K562 (cell line): ENCODE data around the gene CHD8. TPM values are rescaled to one million over a fixed set of nuclear protein-coding genes. Genes with fewer than 3 reads are reported as not detected.

Experiments
- ATF3 ChIP-seq, 2 experiments: fragments of 450-650 bp in 1 of 2; sonication (generic) in 1 of 2; formaldehyde crosslinking in 1 of 2; IDR thresholded peaks in 1 of 2; conservative IDR thresholded peaks in 1 of 2; 2 replicates each; pipeline versions ENCODE4 v1.6.1 to v1.8.1; 2016 to 2023; ENCODE audit warnings: mild to moderate bottlenecking in 2 of 2, moderate library complexity in 2 of 2, inconsistent platforms in 1 of 2, missing genetic modification reagents in 1 of 2
- CHCHD3 ChIP-seq: fragments of 250-450 bp; sonication (Bioruptor Pico); IDR thresholded peaks from 2 replicates; pipeline ENCODE4 v2.1.2; 2022; ENCODE audit warnings: mild to moderate bottlenecking
- HINFP ChIP-seq: fragments of 450-650 bp; conservative IDR thresholded peaks from 2 replicates; pipeline ENCODE4 v1.6.1; 2016; ENCODE audit warnings: missing genetic modification characterization, low read depth, mild to moderate bottlenecking, control low read depth, missing compliant biosample characterization
- HSF4 ChIP-seq: fragments of 250-450 bp; sonication (Bioruptor Pico); IDR thresholded peaks from 2 replicates; pipeline ENCODE4 v2.1.2; 2022; ENCODE audit warnings: mild to moderate bottlenecking, moderate library complexity, borderline replicate concordance
- KHSRP ChIP-seq: fragments of 450-650 bp; IDR thresholded peaks from 2 replicates; pipeline ENCODE4 v1.6.1; 2017
- KLF6 ChIP-seq: fragments of 250-450 bp; sonication (Bioruptor Pico); IDR thresholded peaks from 2 replicates; pipeline ENCODE4 v1.4.0; 2020; ENCODE audit warnings: mild to moderate bottlenecking, moderate library complexity, borderline replicate concordance
- MCM3 ChIP-seq: fragments of 450-650 bp; IDR thresholded peaks from 2 replicates; pipeline ENCODE4 v1.6.1; 2016
- PKNOX1 ChIP-seq: fragments of 450-650 bp; IDR thresholded peaks from 2 replicates; pipeline ENCODE4 v1.6.1; 2016
- RREB1 ChIP-seq: fragments of 250-450 bp; sonication (Bioruptor Pico); IDR thresholded peaks from 2 replicates; pipeline ENCODE4 v1.4.0; 2020
- SP1 ChIP-seq: sonication (generic); formaldehyde crosslinking; IDR thresholded peaks from 2 replicates; pipeline ENCODE4 v1.8.1; 2022; ENCODE audit warnings: mild to moderate bottlenecking, missing genetic modification reagents
- ZMIZ1 ChIP-seq, 2 experiments: fragments of 150-350 bp in 1 of 2; IDR thresholded peaks; 2 replicates each; pipeline ENCODE4 v1.6.1; 2012 to 2016; ENCODE audit warnings: low read depth in 2 of 2, low read length in 2 of 2, mild to moderate bottlenecking in 1 of 2, moderate library complexity in 1 of 2
- ZNF561 ChIP-seq: fragments of 450-650 bp; formaldehyde crosslinking; conservative IDR thresholded peaks from 2 replicates; pipeline ENCODE4 v1.4.0; 2020; ENCODE audit warnings: mild to moderate bottlenecking, moderate library complexity
- ZNF695 ChIP-seq: fragments of 450-650 bp; formaldehyde crosslinking; IDR thresholded peaks from 2 replicates; pipeline ENCODE4 v1.4.0; 2020; ENCODE audit warnings: mild to moderate bottlenecking, moderate library complexity
- ZNF785 ChIP-seq: fragments of 250-450 bp; sonication (Bioruptor Pico); IDR thresholded peaks from 2 replicates; pipeline ENCODE4 v1.4.0; 2020; ENCODE audit warnings: mild to moderate bottlenecking
- polyA plus RNA-seq, 8 experiments: library from polyadenylated mRNA; depleted of rRNA in 4 of 8; stranded (reverse) in 5 of 8; unstranded in 3 of 8; fragments of >200 nt; fragmentation: Nextera tagmentation in 2 of 8; fragmentation: Illumina TruSeq in 1 of 8; extraction: Ambion mirVana in 2 of 8; extraction: Trizol in 1 of 8; gene quantifications; 2 replicates each; pipeline versions ENCODE4 v1.2.1 to v1.2.3, GENCODE V29; 2011 to 2014; ENCODE audit warnings: inconsistent platforms in 1 of 8, missing spikeins in 1 of 8
- total RNA-seq, 7 experiments: library from RNA; depleted of rRNA in 6 of 7; stranded (reverse); fragments of >200 nt in 6 of 7; fragmentation: Illumina TruSeq in 2 of 7; extraction: Trizol in 2 of 7; gene quantifications; 2 replicates each; pipeline versions ENCODE4 v1.2.1 to v1.2.3, GENCODE V29; 2011 to 2021; ENCODE audit warnings: low replicate concordance in 1 of 7

Gene CHD8
- total and polyA plus RNA-seq, 9 of the 15 experiments (the other 6 are each of a cell fraction or from before 2014, with no cell fraction given) = 11.1 to 51.2 (median 32.8) TPM

- no peak for TF ChIP-seq ATF3 (IDR thresholded peaks at IDR 0.05)
- TF ChIP-seq ATF3 (CRISPR knock-in tag; conservative IDR thresholded peaks at IDR 0.05) = no peak; the same call in 1 of the 2 replicates
- TF ChIP-seq CHCHD3 (CRISPR knock-in tag) = no peak
- TF ChIP-seq ZNF695 (CRISPR knock-in tag) = no peak
- no peak for TF ChIP-seq HSF4 (CRISPR knock-in tag)
- TF ChIP-seq RREB1 (CRISPR knock-in tag) = no peak
- no peak; a peak in 1 of 4 replicates for TF ChIP-seq ZMIZ1 (IDR thresholded peaks at IDR 0.05; ENCODE audit: low read depth in 2 of 2, low read length in 2 of 2)
- no peak for TF ChIP-seq HINFP (tag)
- TF ChIP-seq KHSRP = no peak
- TF ChIP-seq SP1 = peak; percentile 82
- no peak for TF ChIP-seq ZNF785 (CRISPR knock-in tag)
- TF ChIP-seq MCM3 = no peak
- no peak for TF ChIP-seq KLF6 (CRISPR knock-in tag)
- TF ChIP-seq PKNOX1 = no peak
- no peak for TF ChIP-seq ZNF561 (CRISPR knock-in tag)
Measured at GRCh38 chr14:21476925-21477681, 21.2 kb upstream of the CHD8 start, which contains the start of the genes RAB2B and TOX4 (continued).
